ENCODE measurements around the gene SPTBN4.
A peak's percentile ranks its signal among the peaks of the same experiment; 100 is the strongest.
"Not testable (repeated sequence)": the region's sequence is repeated elsewhere in the genome, so short reads cannot be mapped to it uniquely, and the experiment has no call there.

SPTBN4 gene

GRCh38 chr19:40590464-40591265 lies 123.9 kb downstream of the SPTBN4 start:
- no peak for DNase-seq

- not testable (repeated sequence) for DNase-seq
Observed at GRCh38 chr19:40591724-40592123, 124.9 kb downstream of the SPTBN4 start.

- no peak for DNase-seq
Observed at GRCh38 chr19:40592170-40592569, 125.4 kb downstream of the SPTBN4 start.

GRCh38 chr19:40594255-40594654 lies 127.5 kb downstream of the SPTBN4 start:
- DNase-seq = no peak

GRCh38 chr19:40594657-40595091 lies 127.9 kb downstream of the SPTBN4 start:
- no peak for DNase-seq

DNA sequence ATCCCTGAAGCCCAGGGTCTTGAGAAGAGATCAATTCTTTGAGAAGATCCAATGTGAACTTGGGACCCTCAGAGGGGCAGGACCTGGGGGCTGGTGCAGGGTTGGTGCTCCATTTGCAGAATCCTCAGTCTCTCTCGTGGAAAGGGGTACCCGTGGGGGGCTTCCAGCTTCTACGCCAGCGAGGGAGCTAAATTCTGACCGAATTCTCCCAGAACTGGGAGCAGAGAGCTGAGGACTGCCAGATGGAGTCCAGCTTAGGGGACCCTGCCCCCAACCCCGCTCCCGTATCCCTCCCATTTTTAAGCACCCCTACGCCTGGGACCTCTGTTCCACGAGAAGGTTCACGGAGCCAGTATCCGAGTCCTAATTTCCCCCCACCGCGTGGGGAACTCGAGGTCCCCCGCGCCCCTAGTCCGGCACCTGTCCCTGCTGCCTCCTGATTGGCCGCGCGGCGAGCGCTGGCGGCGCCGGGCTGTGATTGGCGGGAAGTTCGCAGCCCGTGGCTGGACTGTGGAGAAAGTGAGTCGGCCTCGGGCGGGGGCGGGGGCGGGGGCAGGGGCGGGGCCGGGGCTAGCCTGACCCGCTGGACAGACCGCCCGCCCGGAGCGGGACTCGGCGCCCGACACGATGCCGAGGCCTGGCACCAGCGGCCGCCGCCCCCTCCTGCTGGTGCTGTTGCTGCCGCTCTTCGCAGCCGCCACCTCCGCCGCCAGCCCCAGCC lies 130.0 kb downstream of the SPTBN4 start:
- DNase-seq = peak; percentile 52

- no peak for DNase-seq
Observed at GRCh38 chr19:40597329-40597838, 130.6 kb downstream of the SPTBN4 start.

DNA sequence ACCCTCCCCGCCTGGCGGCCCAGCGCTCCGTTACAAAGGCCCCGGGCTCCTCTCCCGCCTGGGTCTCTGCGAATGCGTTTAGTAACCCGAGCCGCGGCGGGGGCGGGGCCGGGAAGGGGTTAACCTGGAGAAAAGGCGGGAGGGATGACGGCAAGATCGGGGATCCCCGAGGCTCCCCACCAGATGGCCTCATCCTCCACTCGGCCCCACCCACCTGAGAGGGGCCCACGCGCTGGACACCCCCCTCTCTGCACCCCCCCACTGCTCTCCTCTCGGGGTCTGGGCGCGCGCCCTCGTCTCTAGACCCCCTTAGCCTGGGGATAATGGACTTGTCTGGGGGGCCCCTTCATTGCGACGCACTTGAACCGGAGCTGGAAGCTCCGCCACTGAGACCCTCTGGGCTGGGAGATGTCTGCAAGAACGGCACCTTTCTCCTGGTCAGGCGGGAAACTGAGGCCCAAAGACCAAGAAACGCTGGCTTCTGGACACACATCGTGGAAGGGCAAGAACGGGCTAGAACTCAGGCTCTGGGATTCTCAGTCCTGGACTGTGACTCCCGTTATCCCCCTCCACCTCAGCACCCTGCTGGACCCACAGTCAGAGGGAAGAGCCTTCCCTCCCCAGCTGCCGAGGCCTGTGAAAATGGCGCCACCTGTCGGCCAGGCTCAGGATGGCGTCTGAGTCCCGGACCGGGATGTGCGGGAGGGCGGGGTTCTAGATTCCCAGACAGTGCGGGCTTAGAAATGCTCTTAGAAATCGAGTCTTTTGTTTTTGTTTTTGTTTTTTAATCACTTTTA lies 131.5 kb downstream of the SPTBN4 start:
- peak; percentile 88 for DNase-seq

- DNase-seq = no peak
Observed at GRCh38 chr19:40598918-40599307, 132.1 kb downstream of the SPTBN4 start.

- DNase-seq = no peak
Observed at GRCh38 chr19:40599331-40599901, 132.6 kb downstream of the SPTBN4 start.

DNA sequence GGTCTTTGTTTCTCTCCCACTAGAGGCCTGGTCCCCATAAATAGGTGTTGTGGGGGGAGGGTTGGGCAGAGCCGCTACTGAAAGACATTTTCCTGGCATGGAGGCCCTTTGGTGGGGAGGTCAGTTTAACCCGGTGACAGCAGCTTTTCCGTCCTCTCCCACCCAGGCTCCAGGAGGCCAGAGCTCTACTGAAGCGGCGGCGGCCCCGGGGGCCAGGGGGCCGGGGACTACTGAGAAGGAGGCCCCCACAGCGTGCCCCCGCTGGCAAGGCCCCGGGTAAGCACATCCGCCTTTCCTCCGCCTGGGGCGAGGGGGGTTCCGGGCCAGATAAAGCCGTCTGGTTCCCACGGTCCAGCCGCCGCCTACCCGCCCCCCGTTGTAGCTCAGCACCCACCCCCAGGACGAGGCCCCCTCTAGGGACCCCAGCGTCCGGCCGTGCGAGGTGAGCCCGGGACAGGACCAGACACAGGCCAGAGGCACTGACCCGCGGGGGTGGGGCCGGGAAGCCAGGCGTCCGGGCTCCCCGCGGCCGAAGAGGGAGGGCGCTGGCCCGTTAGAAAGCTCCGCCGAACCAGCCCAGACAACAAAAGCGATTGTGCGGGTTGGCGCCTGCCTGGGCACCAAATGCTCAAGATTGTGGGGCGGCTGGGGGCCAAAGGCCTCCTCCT lies 133.2 kb downstream of the SPTBN4 start:
- no peak for DNase-seq

- no peak for DNase-seq
Observed at GRCh38 chr19:40600570-40601133, 133.9 kb downstream of the SPTBN4 start.

DNA sequence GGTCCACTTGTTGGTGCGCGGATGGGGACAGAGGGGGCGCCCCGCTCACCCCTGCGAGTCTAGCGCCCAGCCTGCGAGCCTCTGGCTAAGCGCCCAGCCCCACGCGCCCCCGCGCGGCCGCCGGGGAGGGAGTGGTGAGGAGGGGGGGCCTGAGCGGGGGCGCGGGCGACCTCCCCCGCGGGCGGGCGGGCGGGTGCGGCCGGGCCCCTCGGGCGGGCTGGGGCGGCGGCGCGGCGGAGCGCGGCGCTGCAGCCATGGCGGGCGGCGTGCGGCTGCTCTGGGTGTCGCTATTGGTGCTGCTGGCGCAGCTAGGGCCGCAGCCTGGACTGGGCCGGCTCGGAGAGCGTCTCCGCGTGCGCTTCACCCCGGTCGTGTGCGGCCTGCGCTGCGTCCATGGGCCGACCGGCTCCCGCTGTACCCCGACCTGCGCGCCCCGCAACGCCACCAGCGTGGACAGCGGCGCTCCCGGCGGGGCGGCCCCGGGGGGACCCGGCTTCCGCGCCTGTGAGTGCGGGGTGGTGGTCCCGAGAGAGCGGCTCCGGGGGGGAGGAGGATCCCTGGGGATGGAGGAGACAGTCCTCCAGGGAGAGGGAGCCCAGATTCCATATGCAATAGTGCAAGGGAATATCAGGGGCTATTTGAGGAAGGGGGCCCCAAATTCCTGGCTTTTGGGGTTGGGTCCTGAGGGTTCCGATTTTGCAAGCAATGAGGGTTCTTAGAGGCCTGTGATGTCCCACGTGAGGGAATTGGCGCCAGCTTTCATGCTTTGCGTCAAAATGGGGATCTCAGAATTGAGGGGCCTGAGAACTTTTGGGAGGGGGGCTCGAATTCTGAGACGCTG lies 134.6 kb downstream of the SPTBN4 start, which contains the start of gene LTBP4:
LTBP4 (plus strand) TSS at position 236 of the 841 bp plus-strand sequence; CDS start at position 255, 19 bp downstream.
- peak; percentile 46 for DNase-seq

DNA sequence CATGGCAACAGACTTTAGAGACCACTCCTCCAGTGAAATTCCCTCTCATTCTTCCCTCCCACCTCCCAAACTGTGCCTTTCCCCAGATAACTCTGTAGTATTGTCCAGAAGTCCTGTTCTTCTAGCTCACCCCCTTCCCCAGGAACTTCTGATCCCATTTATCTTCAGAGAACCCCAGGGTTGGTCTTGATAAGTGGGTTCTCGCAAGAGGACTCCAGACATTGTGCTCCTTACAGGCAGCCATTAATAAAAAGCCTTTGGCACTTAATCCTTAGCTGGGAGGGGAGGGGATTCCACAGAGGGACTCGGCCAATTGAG lies 136.2 kb downstream of the SPTBN4 start:
- DNase-seq = no peak

- peak; percentile 98 for DNase-seq
Observed at GRCh38 chr19:40603389-40604170, 136.8 kb downstream of the SPTBN4 start.

- no peak for DNase-seq
Observed at GRCh38 chr19:40604171-40604646, 137.4 kb downstream of the SPTBN4 start.

- peak; percentile 37 for DNase-seq
Observed at GRCh38 chr19:40604647-40605215, 137.9 kb downstream of the SPTBN4 start.

DNA sequence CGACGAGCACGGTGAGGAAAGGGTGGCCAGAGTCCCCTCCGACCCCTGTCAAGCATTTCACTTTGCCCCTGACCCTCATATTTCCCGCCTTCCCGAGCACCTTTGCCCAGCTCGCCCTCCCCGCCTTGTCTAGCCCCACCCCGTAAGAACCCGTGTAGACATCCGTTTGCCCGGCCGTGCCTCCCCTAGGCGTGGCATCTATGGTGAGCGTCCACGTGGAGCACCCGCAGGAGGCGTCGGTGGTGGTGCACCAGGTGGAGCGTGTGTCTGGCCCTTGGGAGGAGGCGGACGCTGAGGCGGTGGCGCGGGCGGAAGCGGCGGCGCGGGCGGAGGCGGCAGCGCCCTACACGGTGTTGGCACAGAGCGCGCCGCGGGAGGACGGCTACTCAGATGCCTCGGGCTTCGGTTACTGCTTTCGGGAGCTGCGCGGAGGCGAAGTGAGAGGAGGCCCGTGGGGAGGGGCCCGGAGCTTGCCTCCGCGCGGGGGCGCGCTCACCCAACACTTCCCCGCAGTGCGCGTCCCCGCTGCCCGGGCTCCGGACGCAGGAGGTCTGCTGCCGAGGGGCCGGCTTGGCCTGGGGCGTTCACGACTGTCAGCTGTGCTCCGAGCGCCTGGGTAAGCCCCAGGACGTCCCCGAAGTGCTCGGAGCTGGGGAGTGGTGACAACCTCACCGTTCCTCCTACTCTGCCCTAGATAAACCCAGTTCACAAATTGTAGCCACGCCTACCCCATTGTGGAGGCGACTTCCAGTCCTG lies 138.6 kb downstream of the SPTBN4 start:
- DNase-seq = peak; percentile 86
